ENCODE results near the gene SDK2. TPM values are rescaled to one million over a fixed set of nuclear protein-coding genes. Genes with fewer than 3 reads are reported as not detected.

The SDK2 gene
- total RNA-seq, 1 donor from 2014 or later, result 3.4 TPM

DNA sequence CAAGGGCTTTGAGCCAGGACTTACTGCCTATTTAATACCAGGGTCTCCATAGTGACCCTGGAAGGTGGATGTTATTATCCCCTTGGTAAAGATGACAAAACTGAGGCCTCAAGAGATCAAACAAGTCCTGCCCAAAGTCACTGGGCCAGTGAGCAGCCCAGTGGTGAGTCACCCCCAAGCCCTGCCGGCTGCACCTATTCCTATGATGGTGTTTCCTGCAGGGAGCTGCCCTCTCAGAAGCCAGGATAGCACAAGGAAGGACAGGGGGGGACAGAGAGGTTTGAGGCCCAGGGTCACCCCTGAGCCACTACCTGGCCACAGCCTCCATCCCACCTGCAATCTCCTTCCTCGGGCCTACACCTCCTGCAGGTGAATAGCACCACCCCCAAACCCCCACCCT, 90.9 kb downstream of the SDK2 start:
- DNase-seq (ENCODE audit: low spot score), result no peak

DNA sequence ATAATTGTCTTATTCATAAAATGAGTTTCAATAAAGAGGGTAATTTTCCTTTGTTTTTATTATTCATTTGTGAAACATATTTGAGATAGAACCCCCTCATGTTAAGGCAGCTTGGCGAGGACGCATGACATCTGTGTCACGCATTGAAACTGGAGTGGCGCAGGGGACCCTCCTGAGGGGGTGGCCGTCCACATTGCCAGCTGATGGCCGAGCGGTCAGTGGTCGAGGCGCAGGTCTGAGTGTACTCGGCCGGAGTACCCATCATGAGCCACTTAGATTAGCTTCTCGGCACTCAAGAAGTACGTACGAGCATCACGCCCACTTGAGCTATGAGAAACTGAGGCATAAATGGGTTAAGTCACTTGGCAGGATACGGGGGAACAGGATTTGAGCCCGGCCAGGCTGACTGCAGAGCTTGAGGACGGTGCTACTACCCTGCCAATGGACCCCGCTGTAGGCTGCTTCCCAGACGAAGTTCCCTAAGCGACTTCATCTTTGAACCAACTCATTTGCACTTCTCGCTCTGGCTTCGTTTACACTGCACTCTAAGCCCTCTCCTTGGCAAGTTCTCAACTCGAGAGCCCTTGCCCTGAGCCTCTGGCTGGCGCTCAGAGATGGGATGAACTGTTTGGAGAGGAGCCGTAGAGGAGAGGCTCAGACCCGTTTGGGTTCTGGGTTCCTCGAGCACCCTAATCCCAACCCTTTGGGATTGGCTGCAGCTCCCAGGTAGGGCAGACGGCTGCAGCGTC, 91.8 kb downstream of the SDK2 start:
- DNase-seq (ENCODE audit: low spot score), result no peak

DNA sequence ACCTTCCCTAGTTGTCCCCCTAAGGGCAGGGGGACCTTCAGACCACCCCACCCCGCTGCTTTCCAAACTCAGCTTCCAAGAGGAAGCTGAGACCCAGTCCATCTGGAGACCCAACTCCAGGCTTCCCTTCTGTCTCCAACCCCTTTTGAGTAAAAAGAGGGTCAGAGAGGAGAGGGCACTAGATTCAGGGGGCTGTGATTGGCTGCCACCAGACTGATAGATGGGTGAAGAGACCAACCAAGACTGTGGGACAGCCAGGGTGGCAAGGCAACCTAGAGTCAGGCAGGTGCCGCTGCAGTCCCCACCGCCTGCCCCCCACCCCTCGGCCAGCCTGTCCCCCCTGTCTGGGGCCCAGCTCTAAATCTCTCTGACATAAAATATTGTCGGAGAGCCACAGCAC, 92.5 kb downstream of the SDK2 start:
- no peak for DNase-seq (ENCODE audit: low spot score)

DNA sequence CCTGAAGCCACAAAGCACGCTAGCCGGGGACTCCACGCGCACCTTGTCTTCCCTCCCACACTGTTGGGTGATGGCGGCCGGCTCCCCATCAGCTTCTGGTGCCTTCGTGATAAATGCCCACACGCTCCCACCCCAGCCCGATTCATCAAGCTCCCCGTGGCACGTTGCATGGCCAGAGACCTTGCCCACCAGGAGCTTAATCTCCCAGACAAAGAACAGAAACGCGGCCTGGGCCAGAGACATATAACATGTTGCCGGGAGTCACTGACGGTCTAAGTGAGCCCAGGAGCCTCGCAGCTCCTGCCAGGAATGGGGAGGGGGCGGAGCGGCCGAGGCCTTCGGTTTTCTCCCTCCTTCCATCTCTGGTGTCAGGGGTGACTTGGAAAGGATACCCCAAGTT, 93.1 kb downstream of the SDK2 start:
- DNase-seq (ENCODE audit: low spot score), result no peak

DNA sequence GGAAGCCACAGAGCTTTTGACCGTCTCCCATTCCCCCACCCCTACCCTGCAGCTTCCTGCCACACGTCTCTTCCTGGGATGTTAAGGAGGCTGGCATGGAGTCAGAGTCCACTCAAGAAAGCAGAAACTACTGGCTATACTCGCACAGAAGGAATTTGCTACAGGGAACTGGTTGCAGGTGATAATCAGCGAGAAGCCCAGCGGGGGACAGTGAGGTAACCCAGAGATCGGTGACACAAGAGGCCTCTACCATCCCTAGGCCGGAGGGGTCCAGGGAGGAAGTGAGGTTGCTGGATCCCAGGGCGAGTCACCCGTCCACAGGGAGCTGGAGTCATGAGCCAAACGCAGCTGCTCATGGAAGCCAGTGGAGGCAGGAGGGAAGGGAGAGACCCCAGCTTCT, 93.7 kb downstream of the SDK2 start:
- DNase-seq (ENCODE audit: low spot score), result no peak

DNA sequence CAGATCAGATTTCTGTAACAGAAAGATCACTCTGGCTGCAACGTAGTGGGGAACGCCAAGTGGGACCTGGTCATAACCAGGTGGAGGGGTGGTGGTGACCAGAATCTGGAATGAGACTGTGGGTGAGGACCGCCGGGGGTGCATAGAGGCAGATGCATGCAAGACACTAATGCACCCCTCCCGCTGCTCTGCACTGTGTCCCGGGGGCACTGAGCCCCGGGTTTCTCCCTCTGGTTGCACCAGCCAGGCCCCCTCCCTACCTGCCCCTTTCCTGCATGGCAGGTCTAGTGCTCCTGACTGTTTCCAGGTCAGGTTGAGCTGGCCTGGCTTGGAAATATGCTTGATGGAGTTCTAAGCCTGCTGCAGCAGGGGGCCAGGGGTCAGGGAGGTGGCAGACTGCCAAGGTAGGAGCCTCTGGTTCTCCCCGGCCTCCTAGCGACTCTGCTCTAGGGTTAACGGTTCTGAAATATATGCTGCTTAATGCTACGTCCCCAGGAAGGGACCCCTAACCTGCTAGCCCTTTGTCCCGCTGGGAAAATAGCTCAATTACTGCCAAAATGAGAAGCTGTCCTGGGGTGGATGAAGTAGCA, 94.3 kb downstream of the SDK2 start:
- DNase-seq (ENCODE audit: low spot score), result no peak

DNA sequence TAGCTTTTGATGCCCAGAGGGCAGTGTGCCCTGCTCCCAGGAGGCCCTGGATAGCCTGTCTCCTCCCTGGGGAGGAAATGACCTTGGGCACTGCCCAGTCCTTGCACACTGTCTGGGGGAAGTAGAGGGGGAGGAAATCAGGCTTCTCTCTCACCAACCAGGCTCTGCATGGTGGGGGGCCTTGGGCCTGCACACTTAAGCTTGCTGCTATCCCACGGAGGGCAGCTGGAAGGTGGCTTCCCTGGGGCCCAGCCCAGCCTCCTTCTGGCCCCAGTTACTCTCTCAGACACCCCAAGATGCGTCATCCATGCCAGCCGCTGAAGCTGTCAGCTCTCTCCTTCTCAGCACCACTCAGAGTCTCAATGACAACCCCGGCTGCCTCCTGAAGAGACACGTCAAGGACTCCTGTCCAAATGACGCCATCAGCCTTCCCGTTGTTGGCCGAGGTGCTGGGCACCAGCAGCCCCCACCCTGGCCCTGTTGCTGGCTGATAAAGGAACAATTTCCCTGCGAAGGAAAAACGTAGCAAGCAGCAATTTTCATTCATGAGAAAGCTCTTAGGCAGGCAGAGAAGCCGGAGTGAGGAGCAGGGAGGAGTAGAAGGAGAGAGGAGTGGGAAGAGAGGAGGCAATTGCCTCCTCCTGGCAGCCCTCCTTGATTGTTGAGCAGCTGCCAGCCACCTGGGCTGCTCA, 95.5 kb downstream of the SDK2 start:
- no peak for DNase-seq (ENCODE audit: low spot score)

DNA sequence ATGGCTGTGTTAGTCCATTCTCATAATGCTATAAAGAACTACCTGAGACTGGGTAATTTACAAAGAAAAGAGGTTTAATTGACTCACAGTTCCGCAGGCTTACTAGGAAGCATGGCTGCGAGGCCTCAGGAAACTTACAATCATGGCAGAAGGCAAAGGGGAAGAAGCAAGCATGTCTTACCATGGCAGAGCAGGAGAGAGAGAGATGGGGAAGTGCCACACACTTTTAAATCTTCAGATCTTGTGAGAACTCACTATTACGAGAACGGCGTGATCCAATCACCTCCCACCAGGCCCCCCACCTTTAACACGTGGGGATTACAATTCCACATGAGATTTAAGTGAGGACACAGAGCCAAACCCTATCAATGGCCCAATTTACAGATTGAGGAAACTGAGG, 96.5 kb downstream of the SDK2 start:
- DNase-seq (ENCODE audit: low spot score), result no peak

DNA sequence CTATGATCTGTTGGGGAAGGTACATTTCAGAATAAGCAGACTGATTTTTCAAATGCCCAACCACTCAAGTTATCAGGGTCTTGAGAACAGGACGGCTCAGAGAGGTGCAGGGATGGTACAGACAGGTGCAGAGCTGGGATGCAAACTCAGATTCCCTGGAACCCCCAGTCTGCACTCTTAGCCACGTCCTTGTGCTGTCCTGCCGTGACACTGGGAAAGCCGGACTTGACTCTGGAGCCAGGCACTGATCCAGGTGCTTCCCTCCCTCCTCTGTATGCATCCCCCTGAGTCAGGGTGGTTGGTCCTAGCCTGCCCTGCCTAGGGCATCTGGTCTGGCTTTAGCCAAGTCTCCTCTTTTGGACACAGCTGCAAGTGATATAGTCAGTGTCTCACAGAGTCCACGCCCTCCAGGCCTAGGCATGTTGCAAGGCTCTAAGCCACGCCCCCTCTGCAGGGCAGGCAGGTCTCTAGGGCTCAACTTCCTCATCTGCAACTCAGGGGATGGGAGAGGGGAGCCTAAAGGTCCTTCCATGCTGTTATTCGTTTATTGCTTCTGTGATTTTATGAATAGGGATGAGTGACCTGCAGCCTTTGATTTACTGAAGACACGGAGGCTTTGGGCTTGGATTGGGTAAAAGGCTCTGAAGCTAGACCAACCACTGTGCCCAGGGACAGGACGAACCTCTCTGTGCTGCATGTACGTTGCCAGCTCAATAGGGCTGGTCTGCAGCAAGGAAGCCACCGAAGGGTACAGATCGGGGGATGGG, 97.3 kb downstream of the SDK2 start:
- DNase-seq (ENCODE audit: low spot score), result peak; percentile 78

DNA sequence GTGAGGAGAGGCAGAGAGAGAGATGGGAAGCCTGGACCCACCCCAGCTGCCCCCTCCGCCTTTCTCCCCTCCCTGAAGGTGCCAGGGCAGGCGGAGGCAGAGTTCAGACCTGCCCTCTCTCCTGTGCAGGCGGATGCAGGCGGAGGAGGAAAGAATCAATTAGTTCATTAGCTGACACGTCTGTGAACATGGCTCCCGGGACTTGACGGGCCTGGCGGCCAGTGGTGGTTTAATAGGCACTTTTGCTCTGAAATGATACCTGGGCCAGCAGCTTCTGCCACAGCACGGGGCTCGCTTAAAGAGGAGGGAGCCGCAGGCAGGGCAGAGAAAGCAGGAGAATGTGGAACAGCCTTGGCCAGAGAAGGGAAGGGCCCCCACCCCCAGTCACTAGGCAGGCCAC, 98.1 kb downstream of the SDK2 start:
- no peak for DNase-seq (ENCODE audit: low spot score)

DNA sequence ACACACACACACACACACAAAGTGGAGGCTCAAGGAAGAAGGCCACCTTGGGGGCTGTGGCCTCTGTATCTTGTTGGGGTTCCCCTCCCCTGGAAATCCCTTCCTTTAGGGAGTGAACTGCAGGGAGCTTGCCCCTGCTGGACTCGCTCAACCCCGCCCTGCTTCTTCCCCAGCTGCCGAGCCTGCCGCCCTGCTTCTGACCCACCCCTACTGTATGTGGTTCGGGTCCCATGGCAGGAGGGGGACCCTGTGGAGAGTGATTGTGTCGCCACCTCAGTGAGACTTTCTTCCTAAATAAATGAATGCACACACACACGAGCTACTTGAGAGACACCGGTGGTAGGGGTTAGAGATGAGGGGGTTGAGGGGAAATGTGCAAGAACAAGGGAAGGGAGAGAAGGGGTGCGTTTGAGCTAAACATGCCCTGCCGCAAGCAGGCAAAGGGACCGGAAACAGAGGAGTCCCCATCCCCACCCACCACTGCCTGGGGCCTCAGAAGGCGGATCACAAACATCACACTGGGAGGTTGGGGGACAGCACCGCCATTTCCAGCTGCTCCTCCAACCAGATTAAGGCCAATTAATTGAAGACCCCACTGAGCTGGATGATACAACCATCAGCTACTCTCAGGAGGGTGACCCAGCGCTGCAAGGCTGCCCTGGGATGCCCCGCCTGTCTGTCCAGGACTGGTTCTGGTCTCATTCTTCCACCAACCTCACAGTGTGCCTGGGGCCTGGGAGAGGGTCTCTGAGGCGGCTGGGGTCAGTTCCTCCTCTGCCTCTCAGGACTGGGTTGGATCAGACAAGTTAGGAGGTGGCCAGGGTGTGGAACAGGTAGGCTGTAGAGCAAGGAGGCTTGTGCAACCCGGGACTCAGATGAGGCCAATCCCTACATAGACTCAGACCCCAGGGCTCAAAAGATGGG, 98.9 kb downstream of the SDK2 start:
- no peak for DNase-seq (ENCODE audit: low spot score)

DNA sequence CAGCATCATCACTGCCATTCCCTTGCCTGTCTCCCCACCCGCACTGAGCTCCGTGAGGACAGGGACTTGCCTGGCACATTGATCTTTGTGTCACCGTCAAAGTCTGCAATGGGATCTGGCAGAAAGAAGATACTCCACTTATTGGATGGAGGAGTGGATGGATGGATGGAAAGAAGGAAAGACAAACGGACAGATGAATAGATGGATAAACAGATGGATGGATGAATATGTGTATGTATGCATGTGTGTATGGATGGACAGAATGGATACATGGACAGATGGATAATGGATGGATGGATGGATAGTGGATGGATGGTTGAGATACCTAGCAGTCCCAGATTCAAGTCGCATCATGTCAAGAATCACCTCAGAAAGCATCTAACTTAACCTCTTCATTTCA, 99.9 kb downstream of the SDK2 start:
- DNase-seq (ENCODE audit: low spot score), result no peak

DNA sequence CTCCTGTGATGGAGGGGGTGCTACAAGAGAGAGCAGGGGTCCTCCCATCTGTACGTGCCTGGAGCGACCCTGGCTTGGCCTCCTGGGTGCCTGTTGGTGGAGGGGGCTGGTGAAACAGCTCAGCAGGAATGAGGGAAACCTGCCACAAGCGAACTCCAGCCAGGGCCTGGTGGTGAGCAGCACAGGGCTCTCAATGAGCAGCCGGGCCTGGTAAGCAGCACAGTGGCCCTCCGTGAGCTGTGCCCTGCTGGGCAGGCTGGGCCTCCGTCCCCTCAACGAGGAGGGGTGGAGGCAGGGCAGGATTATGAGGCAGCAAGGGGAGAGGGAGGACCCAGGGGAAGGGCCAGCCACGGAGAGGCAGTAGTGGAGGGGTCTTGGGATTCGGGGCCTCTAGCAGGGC, 101.9 kb downstream of the SDK2 start:
- no peak for DNase-seq (ENCODE audit: low spot score)

DNA sequence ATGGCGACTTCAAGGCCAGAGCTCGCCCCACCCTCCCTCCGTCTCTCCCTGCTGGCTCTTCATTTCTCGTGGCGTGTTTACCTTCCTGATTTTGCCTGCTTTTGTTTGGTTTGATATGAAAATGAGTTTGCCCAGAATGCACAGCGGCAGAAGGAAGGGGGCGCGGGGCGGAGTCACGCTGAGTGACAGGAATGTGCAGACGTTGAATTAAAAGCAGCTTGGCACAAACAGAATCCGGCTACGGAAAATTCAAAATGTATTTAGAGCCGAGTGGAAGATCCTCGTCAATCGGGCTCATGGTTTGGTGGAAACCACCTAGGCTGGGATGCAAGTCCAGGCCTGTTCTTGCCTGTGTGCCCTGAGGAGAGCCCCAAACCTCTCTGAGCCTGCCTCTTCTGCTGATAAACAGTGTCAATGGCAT, 102.7 kb downstream of the SDK2 start:
- no peak for DNase-seq (ENCODE audit: low spot score)

DNA sequence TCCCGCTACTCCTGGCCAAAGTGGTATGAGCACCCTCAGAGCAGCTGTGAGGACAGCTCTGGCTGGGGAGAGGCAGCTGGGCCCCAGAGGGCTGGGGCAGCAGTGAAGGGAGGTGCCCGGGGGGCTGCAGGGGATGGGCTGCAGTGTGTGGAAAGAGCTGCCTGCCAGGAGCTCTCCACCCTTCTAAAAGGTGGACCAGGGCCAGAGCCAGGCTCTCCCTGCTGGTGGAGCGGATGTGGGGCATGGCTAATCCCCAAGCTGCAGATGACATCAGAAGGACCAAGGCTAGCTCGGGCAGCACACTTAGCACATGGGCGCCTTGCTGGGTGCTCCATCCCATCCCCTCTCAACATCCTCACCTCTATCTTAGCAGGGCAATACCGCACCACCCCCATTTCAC, 103.1 kb downstream of the SDK2 start:
- no peak for DNase-seq (ENCODE audit: low spot score)

DNA sequence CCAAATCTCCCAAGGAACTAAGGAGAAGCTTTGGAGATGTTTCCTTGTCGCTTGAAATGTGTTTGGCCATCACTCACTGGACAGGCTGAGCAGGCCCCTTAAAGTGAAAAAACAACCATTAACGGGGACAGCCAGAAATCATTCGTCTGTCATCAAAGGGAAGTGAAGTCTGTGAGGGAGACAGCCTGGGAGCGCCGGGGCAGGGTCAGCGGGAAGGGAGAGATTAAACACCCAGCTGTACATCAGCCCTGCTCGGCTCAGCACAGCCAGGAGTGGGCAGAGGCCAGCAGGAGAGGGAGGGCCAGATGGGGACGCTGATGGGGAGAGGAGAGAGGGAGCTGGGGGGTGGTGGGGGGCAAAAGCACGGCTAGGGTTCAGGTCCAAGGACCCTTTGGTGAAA, 105.1 kb downstream of the SDK2 start:
- DNase-seq (ENCODE audit: low spot score), result no peak

DNA sequence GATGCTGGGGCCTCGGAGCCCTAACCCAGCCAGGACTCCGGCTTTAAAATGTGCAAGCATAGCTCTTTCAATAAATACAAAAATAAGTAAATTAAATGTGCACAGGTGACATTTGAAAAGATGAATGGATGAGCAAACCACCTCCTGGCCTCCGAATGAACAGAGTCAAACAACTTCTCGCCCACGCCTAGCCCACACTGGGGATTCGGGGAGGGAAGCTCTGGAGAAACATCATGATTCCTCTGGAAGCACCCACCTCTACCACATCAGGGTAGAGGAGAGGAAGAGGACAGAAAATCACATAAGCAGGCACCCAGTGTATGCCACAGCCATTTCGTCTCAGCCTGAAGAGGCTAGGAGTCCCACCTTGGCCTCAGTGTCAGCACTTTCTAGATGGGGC, 105.8 kb downstream of the SDK2 start:
- no peak for DNase-seq (ENCODE audit: low spot score)

DNA sequence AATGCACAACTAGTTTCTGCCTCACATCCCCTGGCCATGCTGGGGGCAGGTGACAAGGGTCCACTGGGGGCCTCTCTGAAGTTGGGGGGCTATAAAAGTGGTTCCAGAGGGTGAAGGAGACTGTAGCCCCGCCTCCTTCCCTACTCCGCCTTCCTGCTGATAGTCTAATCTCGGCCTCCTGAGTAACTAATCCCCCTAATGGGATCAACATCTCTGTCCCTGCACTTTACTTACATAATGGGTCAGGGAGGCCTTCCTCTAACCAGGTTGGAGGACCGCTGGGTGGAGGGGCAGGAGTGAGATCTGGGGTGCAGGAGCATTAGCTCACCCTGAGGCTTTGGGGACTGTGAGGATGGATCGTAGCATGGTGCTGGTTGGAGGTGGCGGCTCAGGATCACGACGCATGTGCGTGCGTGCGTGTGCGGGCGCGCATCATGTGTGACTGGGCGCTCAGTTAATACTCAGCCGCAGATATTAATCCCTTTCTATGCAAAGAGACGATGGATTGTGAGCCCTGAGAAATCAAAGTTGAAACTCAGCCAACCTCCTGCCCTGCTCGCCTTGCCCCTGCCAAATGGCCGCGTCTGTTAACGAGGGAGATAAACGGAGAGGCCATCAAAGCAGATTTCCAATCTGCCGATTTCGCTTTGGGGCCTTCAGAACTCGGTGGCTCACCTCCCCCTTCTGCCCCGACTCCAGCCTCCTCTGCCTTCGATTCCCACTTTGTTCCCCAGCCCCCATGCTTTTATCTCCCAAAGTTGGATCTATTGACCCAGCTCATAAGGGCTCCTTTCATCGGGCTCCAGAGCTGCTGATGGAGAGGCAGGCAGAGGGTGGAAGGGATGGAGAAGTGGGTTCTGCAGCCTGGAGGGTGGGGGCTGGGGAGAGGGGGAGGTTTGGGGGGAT, 107.3 kb downstream of the SDK2 start:
- DNase-seq (ENCODE audit: low spot score), result no peak

DNA sequence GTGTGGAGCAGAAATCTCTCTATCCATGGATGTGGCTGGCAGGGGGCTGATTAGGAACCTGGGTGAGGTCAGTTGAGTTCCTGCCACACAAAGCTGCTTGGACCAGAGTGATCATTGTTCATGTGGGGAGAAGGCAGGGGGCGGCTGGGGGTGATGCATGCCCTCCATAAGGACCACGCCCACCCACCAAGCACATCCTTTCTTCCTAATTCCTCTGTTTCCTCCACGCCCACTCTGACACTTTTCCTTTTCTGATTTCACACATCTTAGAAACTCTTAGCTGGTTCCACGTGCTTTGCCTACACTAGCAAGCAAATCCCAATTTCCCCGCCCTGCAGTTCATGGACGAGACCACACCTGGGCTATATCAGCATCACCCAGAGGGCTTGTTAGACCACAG, 108.5 kb downstream of the SDK2 start:
- no peak for DNase-seq (ENCODE audit: low spot score)

DNA sequence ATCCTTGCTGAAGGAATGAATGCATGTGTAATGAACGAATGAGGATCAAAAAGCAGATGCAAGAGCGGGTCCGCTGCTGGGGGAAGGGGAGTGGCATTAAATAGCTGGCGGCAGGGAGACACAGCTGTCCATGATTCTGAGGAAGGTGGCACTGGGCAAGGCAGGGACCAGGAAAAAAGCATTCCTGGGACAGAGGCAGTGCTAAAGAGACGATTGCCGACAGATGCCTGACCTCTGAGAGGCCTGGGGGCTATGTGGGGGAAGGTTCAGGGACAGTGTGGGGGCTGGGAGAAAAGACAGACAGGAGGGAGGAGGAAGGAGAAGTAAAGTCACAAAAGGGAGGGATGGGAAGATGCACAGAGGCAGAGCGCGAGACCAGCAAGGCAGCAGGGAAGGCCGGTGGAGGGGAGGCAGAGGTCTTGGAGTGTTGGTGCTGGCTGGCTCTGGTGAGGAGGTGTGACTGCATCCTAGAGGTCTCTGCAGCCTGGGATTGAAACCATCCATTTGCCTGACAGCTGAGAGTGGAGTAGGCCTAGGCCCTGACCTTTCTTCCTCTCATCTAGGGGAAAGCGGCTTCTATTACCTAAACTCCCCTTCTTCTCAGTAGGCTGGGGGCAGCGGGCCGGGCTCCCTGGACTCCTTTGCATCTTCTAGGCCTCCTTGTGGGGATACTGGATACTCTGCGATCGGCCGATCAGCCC, 109.9 kb downstream of the SDK2 start:
- DNase-seq (ENCODE audit: low spot score), result no peak

Data from ureter (tissue), 1 donor.